ENCODE results near the gene CKS1B. TPM values are rescaled to one million over a fixed set of nuclear protein-coding genes. Genes with fewer than 3 reads are reported as not detected.

CKS1B gene
- total RNA-seq, 1 donor from 2014 or later: 16.0 TPM

GRCh38 chr1:155007251-155007828, 32.9 kb downstream of the CKS1B start:
- DNase-seq (ENCODE audit: low spot score): peak; percentile 86
- intact Hi-C loops (cut with DNase I): no loop called here

- intact Hi-C loops (cut with DNase I): no loop called here
Observed at GRCh38 chr1:155008015-155008941, 33.8 kb downstream of the CKS1B start.

GRCh38 chr1:155009221-155009711, 34.8 kb downstream of the CKS1B start:
- no peak for DNase-seq (ENCODE audit: low spot score)

More at GRCh38 chr1:155008015-155008941, 33.8 kb downstream of the CKS1B start:
- DNase-seq (ENCODE audit: low spot score): no peak

GRCh38 chr1:155009742-155010141, 35.3 kb downstream of the CKS1B start:
- intact Hi-C loops (cut with DNase I): no loop called here
- no peak for DNase-seq (ENCODE audit: low spot score)

More at GRCh38 chr1:155009221-155009711, 34.8 kb downstream of the CKS1B start:
- intact Hi-C loops (cut with DNase I): no loop called here

- DNase-seq (ENCODE audit: low spot score): no peak
- intact Hi-C loops (cut with DNase I): no loop called here
Observed at GRCh38 chr1:155010211-155010918, 35.9 kb downstream of the CKS1B start.

- DNase-seq (ENCODE audit: low spot score): no peak
- intact Hi-C loops (cut with DNase I): no loop called here
Observed at GRCh38 chr1:155011004-155011416, 36.5 kb downstream of the CKS1B start.

GRCh38 chr1:155011437-155012025, 37.0 kb downstream of the CKS1B start:
- intact Hi-C loops (cut with DNase I): no loop called here
- no peak for DNase-seq (ENCODE audit: low spot score)

- no peak for DNase-seq (ENCODE audit: low spot score)
- intact Hi-C loops (cut with DNase I): no loop called here
Observed at GRCh38 chr1:155012026-155012546, 37.6 kb downstream of the CKS1B start.

GRCh38 chr1:155012776-155013602, 38.5 kb downstream of the CKS1B start:
- intact Hi-C loops (cut with DNase I): no loop called here
- no peak for DNase-seq (ENCODE audit: low spot score)

- DNase-seq (ENCODE audit: low spot score): no peak
- intact Hi-C loops (cut with DNase I): no loop called here
Observed at GRCh38 chr1:155013632-155014031, 39.2 kb downstream of the CKS1B start.

GRCh38 chr1:155014709-155015508, 40.4 kb downstream of the CKS1B start:
- no peak for DNase-seq (ENCODE audit: low spot score)
- intact Hi-C loops (cut with DNase I): loop anchor here (5.0 kb wide), 1 partner anchor 47 kb away; the partner anchor contains the start of gene EFNA4

- intact Hi-C loops (cut with DNase I): loop anchor here (2.0 to 5.0 kb wide), 3 partner anchors 15 to 47 kb away; partner anchors contain the start of gene EFNA4
- DNase-seq (ENCODE audit: low spot score): no peak
Observed at GRCh38 chr1:155015527-155016230, 41.2 kb downstream of the CKS1B start.

GRCh38 chr1:155016231-155016831, 41.9 kb downstream of the CKS1B start:
- DNase-seq (ENCODE audit: low spot score): no peak

GRCh38 chr1:155017041-155017945, 42.8 kb downstream of the CKS1B start:
- DNase-seq (ENCODE audit: low spot score): peak; percentile 94
- intact Hi-C loops (cut with DNase I): loop anchor here (1.0 to 5.0 kb wide), 4 partner anchors 16 to 56 kb away; partner anchors contain the start of genes EFNA4 and PYGO2

More at GRCh38 chr1:155016231-155016831, 41.9 kb downstream of the CKS1B start:
- intact Hi-C loops (cut with DNase I): loop anchor here (2.0 to 5.0 kb wide), 3 partner anchors 16 to 46 kb away; partner anchors contain the start of gene EFNA4

GRCh38 chr1:155017946-155018316, 43.5 kb downstream of the CKS1B start:
- no peak for DNase-seq (ENCODE audit: low spot score)

More at GRCh38 chr1:155017946-155018316, 43.5 kb downstream of the CKS1B start:
- intact Hi-C loops (cut with DNase I): loop anchor here (1.0 to 5.0 kb wide), 4 partner anchors 17 to 57 kb away; partner anchors contain the start of genes EFNA4 and PYGO2

Data from cardiac septum (tissue), 1 donor.